Measurements from ENCODE around the gene VPS45. TPM values are rescaled to one million over a fixed set of nuclear protein-coding genes. Genes with fewer than 3 reads are reported as not detected.

The VPS45 gene
- total RNA-seq, 2 experiments from 2014 or later = 19.4 to 22.8 TPM

DNA sequence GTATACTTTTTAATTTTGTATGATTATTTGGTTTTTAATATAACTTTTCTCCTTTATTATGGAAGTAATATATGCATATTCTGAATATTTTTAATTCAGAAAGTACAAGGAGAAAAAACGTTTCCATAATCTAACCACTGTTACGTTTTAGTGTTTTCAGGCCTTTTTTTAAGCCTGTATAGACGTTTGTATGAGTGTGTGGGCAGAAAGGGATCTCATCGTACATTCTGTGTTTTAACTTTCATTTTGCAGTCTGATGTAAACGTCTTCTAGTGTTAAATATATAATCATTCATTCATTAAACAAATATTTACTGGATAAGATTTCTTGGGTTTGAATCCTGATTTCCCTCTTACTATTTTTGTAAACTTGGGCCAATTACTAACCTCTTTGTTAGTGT lies 44.1 kb downstream of the VPS45 start:
- H3K36me3 Mint-ChIP-seq (ENCODE audit: low read depth) = peaks cover 22% of the 10 kb centered on the region
- peaks cover 8% of the 10 kb centered on the region for H3K9me3 Mint-ChIP-seq
- POLR2A ChIA-PET = interaction anchor here (0.7 to 1.8 kb wide), 2 partner anchors 19 to 48 kb away, joined by 3 to 4 read pairs; no protein-coding TSS in a partner anchor
- H3K27me3 Mint-ChIP-seq = no peaks in the 10 kb centered on the region
- ATAC-seq = no peak
- peaks cover 47% of the 10 kb centered on the region for H3K4me1 Mint-ChIP-seq (ENCODE audit: low read depth)
- no peak overlapping the region for H3K27ac Mint-ChIP-seq
- CTCF ChIA-PET = interaction anchor here (1.5 kb wide), 1 partner anchor 54 kb away, joined by 4 read pairs; no protein-coding TSS in a partner anchor
- DNase-seq = no peak
- intact Hi-C loops (cut with micrococcal nuclease) = loop anchor here (5.0 kb wide), 1 partner anchor 51 kb away; no protein-coding TSS in a partner anchor
- TF ChIP-seq, protein P1, sequence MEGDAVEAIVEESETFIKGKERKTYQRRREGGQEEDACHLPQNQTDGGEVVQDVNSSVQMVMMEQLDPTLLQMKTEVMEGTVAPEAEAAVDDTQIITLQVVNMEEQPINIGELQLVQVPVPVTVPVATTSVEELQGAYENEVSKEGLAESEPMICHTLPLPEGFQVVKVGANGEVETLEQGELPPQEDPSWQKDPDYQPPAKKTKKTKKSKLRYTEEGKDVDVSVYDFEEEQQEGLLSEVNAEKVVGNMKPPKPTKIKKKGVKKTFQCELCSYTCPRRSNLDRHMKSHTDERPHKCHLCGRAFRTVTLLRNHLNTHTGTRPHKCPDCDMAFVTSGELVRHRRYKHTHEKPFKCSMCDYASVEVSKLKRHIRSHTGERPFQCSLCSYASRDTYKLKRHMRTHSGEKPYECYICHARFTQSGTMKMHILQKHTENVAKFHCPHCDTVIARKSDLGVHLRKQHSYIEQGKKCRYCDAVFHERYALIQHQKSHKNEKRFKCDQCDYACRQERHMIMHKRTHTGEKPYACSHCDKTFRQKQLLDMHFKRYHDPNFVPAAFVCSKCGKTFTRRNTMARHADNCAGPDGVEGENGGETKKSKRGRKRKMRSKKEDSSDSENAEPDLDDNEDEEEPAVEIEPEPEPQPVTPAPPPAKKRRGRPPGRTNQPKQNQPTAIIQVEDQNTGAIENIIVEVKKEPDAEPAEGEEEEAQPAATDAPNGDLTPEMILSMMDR (IDR thresholded peaks at IDR 0.05) = no peak
- H3K4me3 Mint-ChIP-seq = peak overlapping the region; percentile 20

DNA sequence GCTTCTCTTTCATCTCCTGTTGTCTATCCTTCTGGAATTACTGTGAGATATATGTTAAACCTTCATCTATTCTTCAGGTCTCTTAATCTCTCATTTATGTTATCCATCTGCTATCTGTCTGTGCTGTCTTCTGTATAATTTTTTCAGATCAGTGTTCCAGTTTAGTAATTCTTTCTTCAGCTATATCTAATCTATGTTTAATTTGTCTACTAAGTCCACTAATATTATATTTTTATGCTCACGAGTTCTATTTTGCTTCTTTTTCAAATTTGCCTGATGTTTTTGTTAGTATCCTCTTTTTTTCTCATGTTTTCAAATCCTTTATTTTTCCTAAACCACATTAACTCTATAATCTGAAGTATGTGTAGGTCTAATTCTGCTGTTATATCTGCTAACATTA lies 47.5 kb downstream of the VPS45 start:
- ChIA-PET CTCF (interaction anchor here (1.5 kb wide), 1 partner anchor 43 kb away, joined by 4 read pairs; no protein-coding TSS in a partner anchor), POLR2A (interaction anchor here (1.1 kb wide), 1 partner anchor 17 kb away, joined by 3 read pairs; no protein-coding TSS in a partner anchor)
- no peak for DNase-seq
- ATAC-seq = no peak
- H3K36me3 Mint-ChIP-seq (ENCODE audit: low read depth) = peaks cover 22% of the 10 kb centered on the region
- no peaks in the 10 kb centered on the region for H3K27me3 Mint-ChIP-seq
- H3K27ac Mint-ChIP-seq = no peak overlapping the region
- H3K4me1 Mint-ChIP-seq (ENCODE audit: low read depth) = peaks cover 19% of the 10 kb centered on the region
- intact Hi-C loops (cut with micrococcal nuclease) = no loop called here
- H3K4me3 Mint-ChIP-seq = no peak overlapping the region
- TF ChIP-seq, protein P1 (IDR thresholded peaks at IDR 0.05) = no peak
- H3K9me3 Mint-ChIP-seq = peaks cover 8% of the 10 kb centered on the region

- Mint-ChIP-seq H3K27me3 (no peaks in the 10 kb centered on the region), H3K27ac (no peak overlapping the region), H3K9me3 (peaks cover 6% of the 10 kb centered on the region), H3K36me3 (ENCODE audit: low read depth) (peaks cover 12% of the 10 kb centered on the region), H3K4me3 (no peak overlapping the region), H3K4me1 (ENCODE audit: low read depth) (peaks cover 5% of the 10 kb centered on the region)
- ChIA-PET CTCF (no interaction called here), POLR2A (no interaction called here)
- ATAC-seq = no peak
- TF ChIP-seq, protein P1 (IDR thresholded peaks at IDR 0.05) = no peak
- no peak for DNase-seq
- intact Hi-C loops (cut with micrococcal nuclease) = no loop called here
Measured at GRCh38 chr1:150118716-150119115, 51.1 kb downstream of the VPS45 start.

- peaks cover 4% of the 10 kb centered on the region for H3K36me3 Mint-ChIP-seq (ENCODE audit: low read depth)
- no peak overlapping the region for H3K4me3 Mint-ChIP-seq
- H3K9me3 Mint-ChIP-seq = no peaks in the 10 kb centered on the region
- no peak overlapping the region for H3K27ac Mint-ChIP-seq
- CTCF ChIA-PET = no interaction called here
- DNase-seq = no peak
- TF ChIP-seq, protein P1 (IDR thresholded peaks at IDR 0.05) = no peak
- intact Hi-C loops (cut with micrococcal nuclease) = no loop called here
- no peak for ATAC-seq
- POLR2A ChIA-PET = interaction anchor here (0.6 kb wide), 1 partner anchor 105 kb away, joined by 3 read pairs; no protein-coding TSS in a partner anchor
- no peaks in the 10 kb centered on the region for H3K27me3 Mint-ChIP-seq
- peaks cover 5% of the 10 kb centered on the region for H3K4me1 Mint-ChIP-seq (ENCODE audit: low read depth)
Measured at GRCh38 chr1:150121236-150121862, 53.8 kb downstream of the VPS45 start.

- TF ChIP-seq, protein P1 (IDR thresholded peaks at IDR 0.05) = no peak
- POLR2A ChIA-PET = interaction anchor here (1.0 to 1.5 kb wide), 3 partner anchors 11 to 59 kb away, joined by 3 read pairs; partner anchors contain the start of gene VPS45
- intact Hi-C loops (cut with micrococcal nuclease) = no loop called here
Measured at GRCh38 chr1:150126811-150127210, 59.2 kb downstream of the VPS45 start.

More at GRCh38 chr1:150126811-150127210, 59.2 kb downstream of the VPS45 start:
- no peaks in the 10 kb centered on the region for H3K9me3 Mint-ChIP-seq
- no peak overlapping the region for H3K4me3 Mint-ChIP-seq
- no peaks in the 10 kb centered on the region for H3K27me3 Mint-ChIP-seq
- ATAC-seq = no peak
- H3K36me3 Mint-ChIP-seq (ENCODE audit: low read depth) = peaks cover 4% of the 10 kb centered on the region
- DNase-seq = no peak
- H3K4me1 Mint-ChIP-seq (ENCODE audit: low read depth) = peaks cover 8% of the 10 kb centered on the region
- H3K27ac Mint-ChIP-seq = no peak overlapping the region
- CTCF ChIA-PET = interaction anchor here (0.6 to 1.1 kb wide), 3 partner anchors 24 to 165 kb away, joined by 3 to 4 read pairs (median 3); no protein-coding TSS in a partner anchor
